Esophagus squamous epithelium (tissue), 5 donors: ENCODE data around the gene FERMT2. TPM values are rescaled to one million over a fixed set of nuclear protein-coding genes. Genes with fewer than 3 reads are reported as not detected.
"Not testable (repeated sequence)": the region's sequence is repeated elsewhere in the genome, so short reads cannot be mapped to it uniquely, and the experiment has no call there.

Experiments used
- DNase-seq: peaks from one replicate; lab custom pipeline; 2025; lab: John Stamatoyannopoulos, UW
- H3K27ac ChIP-seq, 4 donors: fragments of 200-600 bp; sonication (generic); one replicate each; pipeline ENCODE4 v1.5.1; 2016 to 2019; ENCODE audit warnings: mild to moderate bottlenecking in 1 of 4
- H3K27me3 ChIP-seq, 4 donors: fragments of 200-600 bp; sonication (generic); 1 replicate in 3 of 4; 2 replicates in 1 of 4; pipeline versions ENCODE4 v1.5.1 to v1.6.0; 2017 to 2021; ENCODE audit warnings: antibody characterized with exemption in 1 of 4
- H3K36me3 ChIP-seq, 3 donors: fragments of 200-600 bp; sonication (generic); one replicate each; pipeline ENCODE4 v1.5.1; 2016 to 2019
- H3K4me1 ChIP-seq, 3 donors: fragments of 200-600 bp; sonication (generic); one replicate each; pipeline ENCODE4 v1.5.1; 2017 to 2019
- H3K4me3 ChIP-seq, 4 donors: fragments of 200-600 bp; sonication (generic); 1 replicate in 3 of 4; 2 replicates in 1 of 4; pipeline ENCODE4 v1.5.1; 2016 to 2019; ENCODE audit warnings: mild to moderate bottlenecking in 2 of 4, moderate library complexity in 1 of 4
- H3K9me3 ChIP-seq, 3 donors: fragments of 200-600 bp; sonication (generic); one replicate each; pipeline ENCODE4 v1.5.1; 2016 to 2019
- POLR2A ChIP-seq, 4 donors: fragments of 450-650 bp; IDR thresholded peaks; one replicate each; pipeline ENCODE4 v1.6.1; 2017; ENCODE audit warnings: antibody characterized with exemption in 4 of 4, mild to moderate bottlenecking in 4 of 4, moderate library complexity in 3 of 4
- WGBS, 2 donors: methylation state at CpG; one replicate each; pipeline ENCODE4 v1.1.5; 2018; 5-methylcytosine and 5-hydroxymethylcytosine counted together
- intact Hi-C: fragments of 100-400 bp; cut with DNase I; formaldehyde crosslinking; loops from one replicate; pipeline ENCODE4 v1.15.0; 2022
- total RNA-seq, 4 donors: library from RNA; depleted of rRNA; stranded (reverse); fragments of >200 nt; gene quantifications; one replicate each; pipeline ENCODE4 v1.1.0, GENCODE V29; 2016
- TF ChIP-seq, protein P1 (sequence below), 6 experiments: fragments of 450-650 bp in 4 of 6; fragments of 200-600 bp in 2 of 6; sonication (generic) in 2 of 6; IDR thresholded peaks; one replicate each; pipeline ENCODE4 v1.5.1; 2016 to 2019; ENCODE audit warnings: antibody characterized with exemption in 6 of 6, mild to moderate bottlenecking in 4 of 6, moderate library complexity in 4 of 6
- donor health status: DM: yes; HTN: yes; CAD: no.

The FERMT2 gene
- total RNA-seq, 4 donors from 2014 or later = 1.7 to 72.1 (median 14.4) TPM

DNA sequence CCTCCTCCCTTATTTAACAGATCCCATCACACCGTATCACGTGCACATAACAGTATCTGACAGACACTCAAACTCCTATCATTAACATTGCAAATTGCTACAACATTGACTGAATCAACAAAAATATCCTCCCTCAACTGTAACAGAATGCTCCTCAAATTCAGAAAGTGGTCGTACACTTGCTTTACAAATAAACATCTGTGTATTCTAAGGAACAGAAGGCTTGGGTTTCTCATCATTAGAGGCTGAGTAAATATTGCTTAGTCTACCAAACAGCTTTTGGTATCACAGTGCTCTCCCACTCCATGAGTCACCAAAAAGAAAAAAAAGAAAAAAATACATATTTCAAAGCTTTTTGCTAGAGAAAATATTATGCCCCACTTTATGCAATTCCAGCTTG lies 23.9 kb downstream of the FERMT2 start:
- peaks cover 0 to 68% (median 11%) of the 10 kb centered on the region in 3 donors for H3K4me1 ChIP-seq
- peak overlapping the region in 1 of 4 donors; percentile 40 for H3K27ac ChIP-seq
- no peaks in the 10 kb centered on the region for H3K27me3 ChIP-seq
- no peaks in the 10 kb centered on the region for H3K9me3 ChIP-seq
- TF ChIP-seq POLR2A (IDR thresholded peaks at IDR 0.05) = no peak
- TF ChIP-seq, protein P1, sequence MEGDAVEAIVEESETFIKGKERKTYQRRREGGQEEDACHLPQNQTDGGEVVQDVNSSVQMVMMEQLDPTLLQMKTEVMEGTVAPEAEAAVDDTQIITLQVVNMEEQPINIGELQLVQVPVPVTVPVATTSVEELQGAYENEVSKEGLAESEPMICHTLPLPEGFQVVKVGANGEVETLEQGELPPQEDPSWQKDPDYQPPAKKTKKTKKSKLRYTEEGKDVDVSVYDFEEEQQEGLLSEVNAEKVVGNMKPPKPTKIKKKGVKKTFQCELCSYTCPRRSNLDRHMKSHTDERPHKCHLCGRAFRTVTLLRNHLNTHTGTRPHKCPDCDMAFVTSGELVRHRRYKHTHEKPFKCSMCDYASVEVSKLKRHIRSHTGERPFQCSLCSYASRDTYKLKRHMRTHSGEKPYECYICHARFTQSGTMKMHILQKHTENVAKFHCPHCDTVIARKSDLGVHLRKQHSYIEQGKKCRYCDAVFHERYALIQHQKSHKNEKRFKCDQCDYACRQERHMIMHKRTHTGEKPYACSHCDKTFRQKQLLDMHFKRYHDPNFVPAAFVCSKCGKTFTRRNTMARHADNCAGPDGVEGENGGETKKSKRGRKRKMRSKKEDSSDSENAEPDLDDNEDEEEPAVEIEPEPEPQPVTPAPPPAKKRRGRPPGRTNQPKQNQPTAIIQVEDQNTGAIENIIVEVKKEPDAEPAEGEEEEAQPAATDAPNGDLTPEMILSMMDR (IDR thresholded peaks at IDR 0.05) = no peak
- no peaks in the 10 kb centered on the region for H3K36me3 ChIP-seq
- WGBS, 2 donors = 71 to 73% methylated on average over 3 of the region's 3 CpGs
- no peak for DNase-seq
- H3K4me3 ChIP-seq = no peak overlapping the region
- intact Hi-C loops = no loop called here

DNA sequence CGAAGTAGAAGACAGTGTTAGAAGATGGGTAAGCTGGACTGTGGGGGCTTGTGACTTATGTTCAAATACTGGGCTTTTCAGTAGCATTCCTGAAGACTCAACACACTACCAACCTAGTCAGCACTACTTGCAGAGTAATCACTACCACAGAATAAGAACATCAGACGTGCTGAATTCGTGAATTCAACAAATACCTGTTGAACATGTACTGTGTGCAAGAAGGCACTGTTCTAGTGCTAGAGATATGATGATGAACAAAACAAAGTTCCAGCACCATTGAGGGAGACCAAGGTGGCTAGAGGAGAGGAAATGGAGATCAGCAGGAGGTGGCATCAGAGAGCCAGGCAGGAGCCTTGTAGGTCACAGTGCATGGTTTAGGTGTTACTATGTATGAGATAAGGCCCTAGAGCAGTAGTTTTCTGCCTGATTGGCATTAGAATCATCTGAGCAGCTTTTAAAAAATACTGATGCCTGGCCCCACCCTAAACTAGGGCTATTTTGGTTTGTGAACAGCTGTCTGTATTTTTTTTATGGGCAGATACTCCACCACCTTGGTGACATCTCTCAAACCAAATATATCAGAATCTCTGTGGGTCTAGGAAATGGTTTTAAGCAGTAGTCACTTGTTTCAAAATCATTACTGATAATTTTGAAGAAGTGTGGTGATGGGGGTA lies 26.8 kb downstream of the FERMT2 start:
- no peak for DNase-seq
- H3K4me1 ChIP-seq = peaks cover 0 to 71% (median 12%) of the 10 kb centered on the region in 3 donors
- no peak overlapping the region for H3K27ac ChIP-seq
- H3K4me3 ChIP-seq = no peak overlapping the region
- no peak for TF ChIP-seq POLR2A (IDR thresholded peaks at IDR 0.05)
- TF ChIP-seq, protein P1 (IDR thresholded peaks at IDR 0.05) = no peak
- no peaks in the 10 kb centered on the region for H3K27me3 ChIP-seq
- 71 to 74% methylated on average over 3 of the region's 3 CpGs for WGBS, 2 donors
- H3K9me3 ChIP-seq = no peaks in the 10 kb centered on the region
- no peaks in the 10 kb centered on the region for H3K36me3 ChIP-seq
- intact Hi-C loops = no loop called here

DNA sequence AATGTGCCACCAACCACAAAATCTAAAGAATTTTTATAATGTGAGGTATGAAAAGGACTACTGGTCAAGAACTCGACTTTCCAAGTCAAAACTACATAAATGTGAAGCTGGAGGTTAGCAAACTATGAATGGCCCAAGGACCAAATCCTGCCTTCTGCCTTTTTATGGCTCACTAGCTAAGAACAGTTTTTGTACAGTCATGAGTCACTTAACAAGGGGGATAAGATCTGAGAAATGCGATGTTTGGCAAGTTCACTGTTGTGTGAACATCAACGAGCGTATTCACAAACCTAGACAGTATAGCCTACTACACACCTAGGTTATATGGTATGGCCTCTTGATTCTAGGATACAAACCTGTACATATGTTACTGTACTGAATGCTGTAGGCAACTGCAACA lies 28.2 kb downstream of the FERMT2 start:
- no peak overlapping the region for H3K4me3 ChIP-seq
- 73% methylated on average over 4 of the region's 4 CpGs for WGBS, 2 donors

DNA sequence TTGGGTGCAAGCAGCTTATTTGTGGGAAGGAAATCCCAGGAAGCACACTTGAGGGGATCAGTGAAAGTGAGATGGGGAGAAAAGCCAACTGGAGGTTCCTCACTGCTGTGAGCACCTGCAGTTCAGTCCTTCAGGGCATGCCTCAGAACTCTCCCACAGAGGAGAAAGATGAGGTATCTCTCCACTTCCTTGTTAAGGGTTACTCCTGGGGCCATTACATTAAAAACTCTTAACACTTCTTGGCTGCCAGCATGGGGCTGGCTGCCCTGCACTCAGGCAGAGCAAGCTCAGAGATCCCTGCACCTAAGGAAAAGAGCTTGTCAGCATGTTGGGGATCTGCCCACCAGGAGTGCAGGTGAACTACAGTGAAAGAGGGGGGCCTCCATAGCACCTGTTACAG lies 28.8 kb downstream of the FERMT2 start:
- H3K36me3 ChIP-seq = no peaks in the 10 kb centered on the region
- no peak overlapping the region for H3K4me3 ChIP-seq
- peak overlapping the region in 1 of 4 donors; percentile 1 for H3K27ac ChIP-seq
- no peaks in the 10 kb centered on the region for H3K27me3 ChIP-seq
- H3K9me3 ChIP-seq = no peaks in the 10 kb centered on the region
- intact Hi-C loops = no loop called here
- DNase-seq = no peak
- TF ChIP-seq, protein P1 (IDR thresholded peaks at IDR 0.05) = no peak
- no peak for TF ChIP-seq POLR2A (IDR thresholded peaks at IDR 0.05)
- peaks cover 0 to 83% (median 18%) of the 10 kb centered on the region in 3 donors for H3K4me1 ChIP-seq

More for the DNA sequence above, 28.2 kb downstream of the FERMT2 start:
- peaks cover 0 to 79% (median 15%) of the 10 kb centered on the region in 3 donors for H3K4me1 ChIP-seq
- intact Hi-C loops = no loop called here
- H3K9me3 ChIP-seq = no peaks in the 10 kb centered on the region
- H3K27ac ChIP-seq = peak overlapping the region in 2 of 4 donors; percentile 1
- H3K36me3 ChIP-seq = no peaks in the 10 kb centered on the region
- no peaks in the 10 kb centered on the region for H3K27me3 ChIP-seq
- no peak for TF ChIP-seq POLR2A (IDR thresholded peaks at IDR 0.05)
- TF ChIP-seq, protein P1 (IDR thresholded peaks at IDR 0.05) = no peak
- DNase-seq = no peak

DNA sequence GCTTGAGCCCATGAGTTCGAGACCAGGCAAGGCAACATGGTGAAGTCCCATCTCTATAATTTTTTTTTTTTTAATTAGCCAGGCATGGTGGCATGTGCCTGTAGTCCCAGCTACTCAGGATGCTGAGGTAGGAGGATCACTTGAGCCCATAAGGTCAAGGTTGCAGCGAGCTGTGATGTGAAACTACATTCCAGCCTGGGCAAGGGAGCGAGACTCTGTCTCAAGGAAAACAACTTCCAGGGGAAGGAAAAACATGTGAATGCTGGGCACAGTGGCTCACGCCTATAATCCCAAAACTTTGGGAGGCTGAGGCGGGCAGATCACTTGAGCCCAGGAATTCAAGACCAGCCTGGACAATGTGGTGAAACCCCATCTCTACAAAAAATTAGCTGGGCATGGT lies 30.4 kb downstream of the FERMT2 start:
- H3K4me3 ChIP-seq, H3K36me3 ChIP-seq, H3K27me3 ChIP-seq, DNase-seq, intact Hi-C loops, H3K9me3 ChIP-seq: not testable (repeated sequence)
- H3K27ac ChIP-seq = peak overlapping the region in 2 of 4 donors; percentile 12 to 67
- H3K4me1 ChIP-seq = peaks cover 0 to 75% (median 18%) of the 10 kb centered on the region in 3 donors
- 77 to 89% methylated on average over 5 of the region's 5 CpGs for WGBS, 2 donors
